Trophoblast cell (in vitro differentiated cells and primary cell): ENCODE measurements around the gene TEX26.

ENCODE experiments used
- DNase-seq, 2 donors: peaks; one replicate each; pipeline ENCODE4 v3.0.0-alpha.2; 2016
- H2AFZ ChIP-seq: 2 replicates; pipeline ENCODE4 v1.6.1; 2013; ENCODE audit warnings: low read length, moderate library complexity, mild to moderate bottlenecking; ENCODE audit not compliant: insufficient read depth, poor library complexity
- H2AK5ac ChIP-seq: 2 replicates; pipeline ENCODE4 v1.6.1; 2013; ENCODE audit warnings: mild to moderate bottlenecking, low read length
- H2BK120ac ChIP-seq: 2 replicates; pipeline ENCODE4 v1.6.1; 2013; ENCODE audit warnings: low read length, mild to moderate bottlenecking, moderate library complexity; ENCODE audit not compliant: insufficient read depth, poor library complexity
- H2BK12ac ChIP-seq: 2 replicates; pipeline ENCODE4 v1.6.1; 2013; ENCODE audit warnings: mild to moderate bottlenecking, low read length, moderate library complexity
- H2BK5ac ChIP-seq: 2 replicates; pipeline ENCODE4 v1.6.1; 2013; ENCODE audit warnings: low read length, low read depth, moderate library complexity, mild to moderate bottlenecking; ENCODE audit not compliant: poor library complexity
- H3K14ac ChIP-seq: 2 replicates; pipeline ENCODE4 v1.6.1; 2013; ENCODE audit warnings: mild to moderate bottlenecking, low read length
- H3K18ac ChIP-seq: 2 replicates; pipeline ENCODE4 v1.6.1; 2013; ENCODE audit warnings: mild to moderate bottlenecking, low read length
- H3K23ac ChIP-seq: 2 replicates; pipeline ENCODE4 v1.6.1; 2013; ENCODE audit warnings: low read length
- H3K27ac ChIP-seq: 2 replicates; pipeline ENCODE4 v1.5.1; 2013; ENCODE audit warnings: low read depth, mild to moderate bottlenecking, inconsistent platforms, low read length, moderate library complexity
- H3K27me3 ChIP-seq: 2 replicates; pipeline ENCODE4 v1.6.1; 2013; ENCODE audit warnings: inconsistent platforms, mild to moderate bottlenecking, low read length, moderate library complexity; ENCODE audit not compliant: insufficient read depth
- H3K36me3 ChIP-seq, 2 experiments: 1 replicate in 1 of 2; 2 replicates in 1 of 2; pipeline ENCODE4 v1.6.1; 2013; ENCODE audit warnings: low read length in 2 of 2, mild to moderate bottlenecking in 2 of 2, moderate library complexity in 1 of 2; ENCODE audit not compliant: insufficient read depth in 2 of 2, control insufficient read depth in 1 of 2
- H3K4ac ChIP-seq: 2 replicates; pipeline ENCODE4 v1.6.1; 2013; ENCODE audit warnings: low read depth, mild to moderate bottlenecking, low read length, moderate library complexity
- H3K4me1 ChIP-seq, 2 experiments: 1 replicate in 1 of 2; 2 replicates in 1 of 2; pipeline ENCODE4 v1.6.1; 2013; ENCODE audit warnings: low read length in 2 of 2, mild to moderate bottlenecking in 2 of 2, moderate library complexity in 1 of 2; ENCODE audit not compliant: insufficient read depth in 2 of 2, control insufficient read depth in 1 of 2
- H3K4me2 ChIP-seq: 2 replicates; pipeline ENCODE4 v1.6.1; 2013; ENCODE audit warnings: inconsistent platforms, mild to moderate bottlenecking, low read length, moderate library complexity
- H3K4me3 ChIP-seq: 2 replicates; pipeline ENCODE4 v1.5.1; 2013; ENCODE audit warnings: mild to moderate bottlenecking, low read depth, low read length, inconsistent platforms
- H3K79me1 ChIP-seq: one replicate; pipeline ENCODE4 v1.6.1; 2013; ENCODE audit warnings: low read length
- H3K79me2 ChIP-seq: 2 replicates; pipeline ENCODE4 v1.6.1; 2013; ENCODE audit warnings: low read length, mild to moderate bottlenecking; ENCODE audit not compliant: control insufficient read depth, insufficient read depth, poor library complexity
- H3K9ac ChIP-seq: 2 replicates; pipeline ENCODE4 v1.6.1; 2013; ENCODE audit warnings: mild to moderate bottlenecking, low read length
- H3K9me3 ChIP-seq: 2 replicates; pipeline ENCODE4 v1.6.1; 2013; ENCODE audit warnings: low read depth, mild to moderate bottlenecking, control low read depth, inconsistent platforms, low read length; ENCODE audit not compliant: insufficient read depth
- H4K12ac ChIP-seq: 2 replicates; pipeline ENCODE4 v1.6.1; 2013; ENCODE audit warnings: low read depth, mild to moderate bottlenecking, low read length, moderate library complexity
- H4K8ac ChIP-seq: 2 replicates; pipeline ENCODE4 v1.6.1; 2013; ENCODE audit warnings: low read depth, mild to moderate bottlenecking, low read length, moderate library complexity
- H4K91ac ChIP-seq: one replicate; pipeline ENCODE4 v1.6.1; 2013; ENCODE audit warnings: low read depth, mild to moderate bottlenecking, low read length, moderate library complexity
- WGBS: extraction: QIAGEN DNeasy Blood & Tissue Kit; methylation state at CpG from one replicate; pipeline ENCODE4 v1.1.7; 2013; ENCODE audit warnings: missing lambda C conversion rate; ENCODE audit not compliant: insufficient read length, insufficient coverage; ENCODE audit errors: extremely low coverage; 5-methylcytosine and 5-hydroxymethylcytosine counted together

Gene TEX26

DNA sequence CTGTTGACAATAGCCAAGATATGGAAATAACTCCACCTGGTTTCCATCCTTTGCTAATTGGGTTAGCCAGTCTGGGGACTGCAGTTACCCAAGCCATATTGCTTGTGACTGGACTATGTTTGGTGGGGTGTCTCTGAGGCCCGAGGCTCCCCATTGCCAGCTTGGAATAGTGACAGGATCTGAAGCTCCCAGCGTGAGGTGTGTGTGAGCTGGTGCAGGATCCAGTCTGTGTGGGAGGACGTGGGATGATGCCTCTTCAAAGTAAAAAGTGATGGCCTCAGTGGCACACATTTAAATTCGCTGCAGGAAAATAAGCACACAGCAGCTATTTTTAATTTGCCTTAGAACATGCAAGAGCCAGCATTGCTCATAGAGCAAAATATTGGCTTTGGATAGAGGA, 75.0 kb downstream of the TEX26 start:
- DNase-seq = no peak
- H4K12ac ChIP-seq = no peak overlapping the region
- no peak overlapping the region for H3K9ac ChIP-seq
- no peak overlapping the region for H3K23ac ChIP-seq
- H3K18ac ChIP-seq = no peak overlapping the region
- no peak overlapping the region for H2BK5ac ChIP-seq
- H4K91ac ChIP-seq = no peak overlapping the region
- H3K36me3 ChIP-seq = no peaks in the 10 kb centered on the region
- no peak overlapping the region for H3K4me3 ChIP-seq
- H3K79me2 ChIP-seq = no peaks in the 10 kb centered on the region
- no peak overlapping the region for H2BK120ac ChIP-seq
- no peak overlapping the region for H3K14ac ChIP-seq
- H2AK5ac ChIP-seq = no peak overlapping the region
- no CpG with 5 or more reads among the region's 4 CpGs for WGBS
- no peak overlapping the region for H2BK12ac ChIP-seq
- no peak overlapping the region for H2AFZ ChIP-seq
- no peak overlapping the region for H3K27ac ChIP-seq
- no peaks in the 10 kb centered on the region for H3K79me1 ChIP-seq
- no peak overlapping the region for H3K4ac ChIP-seq
- H3K27me3 ChIP-seq = no peaks in the 10 kb centered on the region
- no peaks in the 10 kb centered on the region for H3K9me3 ChIP-seq
- no peak overlapping the region for H3K4me2 ChIP-seq
- H3K4me1 ChIP-seq = peaks cover 0 to 2% of the 10 kb centered on the region in 2 experiments
- no peak overlapping the region for H4K8ac ChIP-seq

DNA sequence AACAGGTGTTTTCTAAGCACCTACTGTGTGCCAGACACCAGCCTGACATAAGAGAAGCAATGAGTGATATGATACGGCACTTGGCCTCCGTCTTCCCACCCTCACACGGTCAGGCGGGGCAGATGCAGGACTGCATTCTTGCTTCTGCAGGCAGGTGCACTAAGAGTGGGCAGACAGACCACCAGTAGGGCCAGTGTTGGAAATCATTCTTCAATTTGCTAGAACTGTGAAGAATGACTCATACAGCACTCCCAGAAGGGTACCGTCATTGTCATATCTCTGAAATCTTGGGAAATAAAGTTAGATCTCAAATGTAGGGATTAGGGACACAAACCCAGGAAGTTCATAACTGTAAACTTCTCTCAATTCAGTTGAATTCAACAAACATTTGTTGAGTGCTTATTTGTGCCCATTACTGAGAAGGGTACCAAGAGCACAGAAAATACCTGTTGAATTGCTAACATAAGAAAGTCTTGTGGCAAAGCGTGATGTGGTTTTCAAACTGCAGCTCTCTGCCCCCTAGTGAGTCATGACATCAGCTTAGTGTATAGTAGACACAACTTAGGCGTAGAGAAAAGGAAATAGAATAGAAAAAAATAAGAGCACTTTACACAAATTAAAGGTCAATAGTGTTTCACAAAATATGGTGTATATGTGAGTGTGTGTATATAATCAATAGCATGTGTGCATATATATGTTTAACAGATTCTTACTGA, 76.1 kb downstream of the TEX26 start:
- Histone ChIP-seq H2BK5ac (no peak overlapping the region), H3K4me2 (no peak overlapping the region), H2AK5ac (no peak overlapping the region), H3K23ac (no peak overlapping the region), H3K9me3 (no peaks in the 10 kb centered on the region), H3K79me1 (no peaks in the 10 kb centered on the region), H2BK12ac (no peak overlapping the region), H2AFZ (no peak overlapping the region), H3K4me3 (no peak overlapping the region), H3K27me3 (no peaks in the 10 kb centered on the region), H3K18ac (no peak overlapping the region), H3K4me1 (peaks cover 0 to 2% of the 10 kb centered on the region in 2 experiments), H3K14ac (no peak overlapping the region), H3K36me3 (no peaks in the 10 kb centered on the region), H4K91ac (no peak overlapping the region), H4K12ac (no peak overlapping the region), H3K9ac (no peak overlapping the region), H3K27ac (no peak overlapping the region), H3K4ac (no peak overlapping the region), H4K8ac (no peak overlapping the region), H2BK120ac (no peak overlapping the region), H3K79me2 (no peaks in the 10 kb centered on the region)
- WGBS = no CpG with 5 or more reads among the region's 7 CpGs
- DNase-seq = no peak

DNA sequence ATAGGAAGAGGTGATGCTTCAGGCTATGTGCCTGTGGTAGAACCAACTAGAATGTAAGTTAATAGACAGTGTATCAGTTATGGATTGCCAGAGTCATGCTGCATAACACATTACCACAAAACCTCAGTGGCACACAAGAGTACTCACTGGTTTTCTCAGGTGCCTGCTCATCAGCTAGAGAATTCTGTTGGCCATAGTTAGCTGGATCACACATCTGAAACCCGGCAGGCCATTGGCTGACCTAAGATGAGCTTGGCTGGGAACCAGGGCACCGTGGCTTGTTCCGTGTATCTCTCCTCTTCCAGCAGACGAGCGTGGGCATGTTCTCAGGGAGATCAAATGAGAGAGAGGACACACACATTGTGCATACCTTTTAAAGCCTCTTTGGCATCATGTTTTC, 76.7 kb downstream of the TEX26 start:
- Histone ChIP-seq H2BK120ac (no peak overlapping the region), H4K91ac (no peak overlapping the region), H3K36me3 (no peaks in the 10 kb centered on the region), H4K12ac (no peak overlapping the region), H3K18ac (no peak overlapping the region), H4K8ac (no peak overlapping the region), H3K4me1 (peaks cover 0 to 2% of the 10 kb centered on the region in 2 experiments), H3K27ac (no peak overlapping the region), H3K23ac (no peak overlapping the region), H2BK5ac (no peak overlapping the region), H3K79me1 (no peaks in the 10 kb centered on the region), H2BK12ac (no peak overlapping the region), H3K79me2 (no peaks in the 10 kb centered on the region), H2AFZ (no peak overlapping the region), H2AK5ac (no peak overlapping the region), H3K14ac (no peak overlapping the region), H3K27me3 (no peaks in the 10 kb centered on the region), H3K9me3 (no peaks in the 10 kb centered on the region), H3K4me3 (no peak overlapping the region), H3K4ac (no peak overlapping the region), H3K4me2 (no peak overlapping the region), H3K9ac (no peak overlapping the region)
- WGBS = no CpG with 5 or more reads among the region's 5 CpGs
- no peak for DNase-seq

DNA sequence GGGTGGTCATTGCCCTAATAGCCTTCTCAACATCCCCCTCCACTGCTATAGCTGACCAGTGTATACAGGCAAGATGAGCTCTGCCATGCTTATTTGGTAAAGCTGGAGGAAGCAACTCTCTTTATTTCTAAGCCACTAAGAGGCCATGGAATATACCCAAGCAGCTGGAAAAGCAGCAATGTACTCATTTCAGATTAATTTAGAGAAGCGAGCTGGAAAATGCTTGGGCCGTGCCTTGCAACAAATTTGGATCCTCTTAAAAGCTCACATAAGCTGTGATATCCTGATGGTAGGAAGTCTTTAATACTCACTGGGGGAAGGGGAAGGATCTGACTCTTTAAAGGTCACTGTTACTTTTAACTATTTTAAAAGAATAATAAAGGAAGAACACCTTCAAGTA, 77.8 kb downstream of the TEX26 start:
- Histone ChIP-seq H2BK120ac (no peak overlapping the region), H4K12ac (no peak overlapping the region), H3K9ac (no peak overlapping the region), H4K8ac (no peak overlapping the region), H3K27me3 (no peaks in the 10 kb centered on the region), H3K27ac (no peak overlapping the region), H4K91ac (no peak overlapping the region), H3K4me1 (peaks cover 0 to 2% of the 10 kb centered on the region in 2 experiments), H2AFZ (no peak overlapping the region), H3K4me3 (no peak overlapping the region), H2BK5ac (no peak overlapping the region), H3K9me3 (no peaks in the 10 kb centered on the region), H2BK12ac (no peak overlapping the region), H3K23ac (no peak overlapping the region), H3K4ac (no peak overlapping the region), H3K4me2 (no peak overlapping the region), H3K14ac (no peak overlapping the region), H3K79me2 (no peaks in the 10 kb centered on the region), H3K79me1 (no peaks in the 10 kb centered on the region), H2AK5ac (no peak overlapping the region), H3K18ac (no peak overlapping the region), H3K36me3 (no peaks in the 10 kb centered on the region)
- WGBS = no CpG with 5 or more reads among the region's 2 CpGs
- DNase-seq = no peak
